Keratinocyte (primary cell): ENCODE results near the gene DOCK11.

Experiments
- EZH2 ChIP-seq: IDR thresholded peaks from one replicate; pipeline ENCODE4 v1.6.1; 2012; ENCODE audit warnings: inconsistent platforms, mild to moderate bottlenecking, low read length, moderate library complexity
- TF ChIP-seq, protein P1 (sequence below), 3 experiments: IDR thresholded peaks in 1 of 3; conservative IDR thresholded peaks in 1 of 3; optimal IDR thresholded peaks in 1 of 3; 2 replicates in 2 of 3; 3 replicates in 1 of 3; pipeline versions ENCODE3 to v1.5.1; 2011; ENCODE audit warnings: low read length in 3 of 3, mild to moderate bottlenecking in 3 of 3, moderate library complexity in 2 of 3, control low read depth in 1 of 3, inconsistent platforms in 1 of 3; ENCODE audit not compliant: insufficient read depth in 2 of 3; ENCODE audit errors: extremely low read depth in 1 of 3

GRCh38 chrX:118521435-118521834 lies 25.8 kb downstream of the DOCK11 start:
- TF ChIP-seq, protein P1, sequence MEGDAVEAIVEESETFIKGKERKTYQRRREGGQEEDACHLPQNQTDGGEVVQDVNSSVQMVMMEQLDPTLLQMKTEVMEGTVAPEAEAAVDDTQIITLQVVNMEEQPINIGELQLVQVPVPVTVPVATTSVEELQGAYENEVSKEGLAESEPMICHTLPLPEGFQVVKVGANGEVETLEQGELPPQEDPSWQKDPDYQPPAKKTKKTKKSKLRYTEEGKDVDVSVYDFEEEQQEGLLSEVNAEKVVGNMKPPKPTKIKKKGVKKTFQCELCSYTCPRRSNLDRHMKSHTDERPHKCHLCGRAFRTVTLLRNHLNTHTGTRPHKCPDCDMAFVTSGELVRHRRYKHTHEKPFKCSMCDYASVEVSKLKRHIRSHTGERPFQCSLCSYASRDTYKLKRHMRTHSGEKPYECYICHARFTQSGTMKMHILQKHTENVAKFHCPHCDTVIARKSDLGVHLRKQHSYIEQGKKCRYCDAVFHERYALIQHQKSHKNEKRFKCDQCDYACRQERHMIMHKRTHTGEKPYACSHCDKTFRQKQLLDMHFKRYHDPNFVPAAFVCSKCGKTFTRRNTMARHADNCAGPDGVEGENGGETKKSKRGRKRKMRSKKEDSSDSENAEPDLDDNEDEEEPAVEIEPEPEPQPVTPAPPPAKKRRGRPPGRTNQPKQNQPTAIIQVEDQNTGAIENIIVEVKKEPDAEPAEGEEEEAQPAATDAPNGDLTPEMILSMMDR (optimal IDR thresholded peaks at IDR 0.05 in 1 of 3, IDR thresholded peaks at IDR 0.05 in 1 of 3, conservative IDR thresholded peaks at IDR 0.05 in 1 of 3; ENCODE audit: extremely low read depth in 1 of 3, insufficient read depth in 2 of 3, low read length in 3 of 3), result no peak
- TF ChIP-seq EZH2, result no peak
